Activated CD4-positive, alpha-beta T cell treated with anti-CD3 and anti-CD28 coated beads, Interleukin-2, amount 10 ng/mL, durations not matched to agents 7 days and 5 days (primary cell): ENCODE measurements around the gene CSF2. TPM values are rescaled to one million over a fixed set of nuclear protein-coding genes. Genes with fewer than 3 reads are reported as not detected.

Experiments used
- CTCF ChIA-PET: fragments of 350-600 bp; sonication (Branson Sonifier 250); formaldehyde crosslinking; loops from one replicate; lab custom pipeline; 2021; ENCODE audit warnings: antibody characterized with exemption; lab: Charles Lee
- POLR2A ChIA-PET: fragments of 350-600 bp; sonication (Branson Sonifier 250); formaldehyde crosslinking; loops from one replicate; lab custom pipeline; 2021; ENCODE audit warnings: antibody characterized with exemption; lab: Charles Lee
- DNase-seq: peaks from one replicate; pipeline ENCODE4 v3.0.0-alpha.2; 2020
- H3K27ac Mint-ChIP-seq: one replicate; pipeline ENCODE4 v1.8.0; 2021; ENCODE audit warnings: mild to moderate bottlenecking, moderate library complexity, mixed read lengths
- H3K27me3 Mint-ChIP-seq: one replicate; pipeline ENCODE4 v1.8.0; 2021; ENCODE audit warnings: mixed read lengths
- H3K36me3 Mint-ChIP-seq: one replicate; pipeline ENCODE4 v1.8.0; 2021; ENCODE audit warnings: low read depth, mixed read lengths
- H3K4me1 Mint-ChIP-seq: one replicate; pipeline ENCODE4 v1.8.0; 2021; ENCODE audit warnings: mixed read lengths
- H3K4me3 Mint-ChIP-seq: one replicate; pipeline ENCODE4 v1.8.0; 2021; ENCODE audit warnings: mild to moderate bottlenecking, moderate library complexity, mixed read lengths
- H3K9me3 Mint-ChIP-seq: one replicate; pipeline ENCODE4 v1.8.0; 2021; ENCODE audit warnings: mixed read lengths
- total RNA-seq, 2 experiments: library from RNA; stranded (reverse); gene quantifications; one replicate each; pipeline ENCODE4 v1.2.3, GENCODE V29; 2021

The CSF2 gene
- total RNA-seq = 1 to 10 TPM; 2.9 to 4.7 TPM

DNA sequence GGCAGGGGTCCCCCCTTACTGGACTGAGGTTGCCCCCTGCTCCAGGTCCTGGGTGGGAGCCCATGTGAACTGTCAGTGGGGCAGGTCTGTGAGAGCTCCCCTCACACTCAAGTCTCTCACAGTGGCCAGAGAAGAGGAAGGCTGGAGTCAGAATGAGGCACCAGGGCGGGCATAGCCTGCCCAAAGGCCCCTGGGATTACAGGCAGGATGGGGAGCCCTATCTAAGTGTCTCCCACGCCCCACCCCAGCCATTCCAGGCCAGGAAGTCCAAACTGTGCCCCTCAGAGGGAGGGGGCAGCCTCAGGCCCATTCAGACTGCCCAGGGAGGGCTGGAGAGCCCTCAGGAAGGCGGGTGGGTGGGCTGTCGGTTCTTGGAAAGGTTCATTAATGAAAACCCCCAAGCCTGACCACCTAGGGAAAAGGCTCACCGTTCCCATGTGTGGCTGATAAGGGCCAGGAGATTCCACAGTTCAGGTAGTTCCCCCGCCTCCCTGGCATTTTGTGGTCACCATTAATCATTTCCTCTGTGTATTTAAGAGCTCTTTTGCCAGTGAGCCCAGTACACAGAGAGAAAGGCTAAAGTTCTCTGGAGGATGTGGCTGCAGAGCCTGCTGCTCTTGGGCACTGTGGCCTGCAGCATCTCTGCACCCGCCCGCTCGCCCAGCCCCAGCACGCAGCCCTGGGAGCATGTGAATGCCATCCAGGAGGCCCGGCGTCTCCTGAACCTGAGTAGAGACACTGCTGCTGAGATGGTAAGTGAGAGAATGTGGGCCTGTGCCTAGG, at the start of gene CSF2:
TSS of gene CSF2 (plus strand) at position 559 of the 783 bp plus-strand sequence. CDS start at position 594, 35 bp downstream.
- DNase-seq = no peak
- POLR2A ChIA-PET = no interaction called here
- no peak within 1 kb of the TSS for H3K27ac Mint-ChIP-seq
- no peaks in the 10 kb centered on the region for H3K36me3 Mint-ChIP-seq
- no peaks in the 10 kb centered on the region for H3K9me3 Mint-ChIP-seq
- H3K27me3 Mint-ChIP-seq = no peaks in the 10 kb centered on the region
- H3K4me1 Mint-ChIP-seq = peaks cover 38% of the 10 kb centered on the region
- CTCF ChIA-PET = interaction anchor here (0.6 to 1.9 kb wide), 5 partner anchors 9 to 735 kb away, joined by 3 to 8 read pairs (median 3); no protein-coding TSS in a partner anchor
- H3K4me3 Mint-ChIP-seq = peak within 1 kb of the TSS; percentile 16

DNA sequence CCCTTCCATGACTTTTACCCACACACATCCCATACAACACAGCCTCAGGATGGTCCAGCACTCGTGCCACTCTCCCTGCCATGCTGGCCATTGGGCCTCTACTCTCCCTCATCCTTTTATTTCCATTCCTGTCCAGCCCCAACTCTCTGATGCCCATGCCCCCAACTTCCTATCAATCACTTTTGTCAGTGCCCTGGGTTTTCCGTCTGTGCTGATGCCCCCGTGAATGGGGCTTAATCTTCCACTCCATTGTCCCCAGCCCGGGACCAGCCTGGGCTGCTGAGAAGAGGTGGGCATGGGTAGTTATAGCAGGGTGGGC, 49.5 kb upstream of the CSF2 start:
- peaks cover 36% of the 10 kb centered on the region for H3K4me1 Mint-ChIP-seq
- ChIA-PET CTCF (interaction anchor here (2.5 kb wide), 1 partner anchor 17 kb away, joined by 7 read pairs; no protein-coding TSS in a partner anchor), POLR2A (no interaction called here)
- H3K27ac Mint-ChIP-seq = no peak overlapping the region
- H3K36me3 Mint-ChIP-seq = peaks cover 3% of the 10 kb centered on the region
- no peak for DNase-seq
- peaks cover 25% of the 10 kb centered on the region for H3K27me3 Mint-ChIP-seq
- H3K9me3 Mint-ChIP-seq = no peaks in the 10 kb centered on the region
- no peak overlapping the region for H3K4me3 Mint-ChIP-seq

DNA sequence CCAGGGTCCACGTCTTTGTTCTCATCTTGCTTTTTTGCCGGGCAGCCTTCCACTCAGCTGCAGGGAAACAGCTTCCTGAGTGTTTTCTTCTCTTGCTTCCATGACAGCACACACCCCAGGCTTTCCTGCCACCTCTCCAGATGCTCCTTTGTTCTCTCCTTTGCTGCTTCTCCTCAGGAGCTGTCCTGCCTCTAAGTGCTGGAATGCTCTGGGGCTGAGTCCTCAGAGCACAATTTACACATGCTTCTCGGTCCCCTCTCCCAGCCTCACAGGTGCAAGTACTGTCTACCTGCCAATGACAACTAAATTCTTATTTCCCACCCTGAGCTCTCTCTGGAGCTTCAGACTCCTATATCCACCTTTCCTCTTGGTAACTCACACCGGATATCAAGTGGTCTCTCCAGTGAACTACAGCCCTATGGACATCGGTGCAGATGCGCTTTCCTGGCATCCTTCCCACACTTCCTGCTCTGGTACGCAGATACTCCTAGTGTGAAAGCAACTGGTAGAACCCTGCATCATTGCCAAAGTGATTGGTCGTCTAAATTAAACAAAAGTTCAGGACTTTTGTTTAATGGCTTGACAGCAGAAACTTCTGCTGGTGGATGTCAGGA, 48.7 kb upstream of the CSF2 start:
- Mint-ChIP-seq H3K4me3 (no peak overlapping the region), H3K27me3 (peaks cover 30% of the 10 kb centered on the region), H3K9me3 (no peaks in the 10 kb centered on the region), H3K27ac (no peak overlapping the region), H3K4me1 (peaks cover 31% of the 10 kb centered on the region), H3K36me3 (peaks cover 3% of the 10 kb centered on the region)
- POLR2A ChIA-PET = no interaction called here
- DNase-seq = no peak
- CTCF ChIA-PET = interaction anchor here (0.7 to 2.5 kb wide), 3 partner anchors 13 to 38 kb away, joined by 3 to 7 read pairs (median 4); no protein-coding TSS in a partner anchor

DNA sequence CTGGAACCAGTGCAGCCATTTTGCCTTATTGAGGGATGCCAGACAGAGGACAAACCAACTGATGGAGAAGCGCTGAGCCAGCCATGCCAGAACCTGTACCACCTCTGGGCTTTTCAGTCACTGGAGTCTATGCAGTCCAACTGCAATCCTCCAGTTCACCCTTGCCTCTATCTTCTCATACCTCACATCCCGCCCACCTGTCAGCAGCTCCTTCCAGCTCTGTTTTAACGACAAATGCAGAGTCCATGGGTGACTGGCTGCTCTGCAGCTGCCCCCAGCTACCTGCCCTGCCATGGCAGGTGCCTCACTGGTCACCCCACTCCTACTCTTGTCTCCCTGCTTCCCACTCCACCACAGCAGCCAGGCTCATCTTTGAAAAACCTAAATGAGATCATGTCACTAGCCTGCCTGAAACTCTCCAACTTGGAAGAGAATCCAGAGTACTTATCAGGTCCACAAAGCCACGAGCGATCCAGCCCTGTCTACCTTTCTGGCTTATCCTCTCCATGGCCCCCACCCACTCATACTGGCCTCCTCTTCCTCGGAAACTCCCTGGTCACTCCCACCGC, 48.1 kb upstream of the CSF2 start:
- Mint-ChIP-seq H3K36me3 (peaks cover 6% of the 10 kb centered on the region), H3K4me1 (peaks cover 25% of the 10 kb centered on the region), H3K4me3 (no peak overlapping the region), H3K9me3 (no peaks in the 10 kb centered on the region), H3K27me3 (peaks cover 36% of the 10 kb centered on the region), H3K27ac (no peak overlapping the region)
- ChIA-PET CTCF (interaction anchor here (0.7 to 2.5 kb wide), 3 partner anchors 13 to 38 kb away, joined by 3 to 7 read pairs (median 4); no protein-coding TSS in a partner anchor), POLR2A (no interaction called here)
- DNase-seq = no peak

DNA sequence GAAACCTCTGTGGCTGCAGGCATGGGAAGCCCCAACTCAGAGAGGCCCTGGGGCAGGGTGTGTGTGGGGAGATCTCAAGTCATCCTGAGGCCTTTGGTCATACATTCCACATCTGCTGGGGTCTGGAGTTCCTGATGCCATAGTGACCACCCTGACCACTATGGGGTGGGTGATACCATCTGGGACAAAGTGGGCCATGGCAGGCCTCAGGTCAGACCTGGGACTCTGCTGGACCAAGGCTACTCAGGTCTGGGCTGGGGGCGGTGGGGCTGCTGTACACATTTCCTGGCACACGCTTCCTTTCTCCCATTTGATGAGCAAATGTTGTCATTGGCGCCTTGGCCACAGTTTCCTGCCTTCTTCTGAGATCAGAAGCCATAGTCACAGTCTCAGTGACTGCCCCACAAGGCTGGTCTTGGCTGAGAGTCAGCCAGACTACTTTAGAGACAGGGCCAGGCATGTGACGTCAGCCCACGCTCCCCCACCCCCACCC, 47.0 kb upstream of the CSF2 start:
- Mint-ChIP-seq H3K4me3 (no peak overlapping the region), H3K9me3 (no peaks in the 10 kb centered on the region), H3K36me3 (peaks cover 6% of the 10 kb centered on the region), H3K27me3 (peaks cover 36% of the 10 kb centered on the region), H3K4me1 (peaks cover 17% of the 10 kb centered on the region), H3K27ac (peak overlapping the region; percentile 27)
- DNase-seq = peak; percentile 63
- ChIA-PET POLR2A (no interaction called here), CTCF (interaction anchor here (1.8 kb wide), 1 partner anchor 16 kb away, joined by 6 read pairs; no protein-coding TSS in a partner anchor)

DNA sequence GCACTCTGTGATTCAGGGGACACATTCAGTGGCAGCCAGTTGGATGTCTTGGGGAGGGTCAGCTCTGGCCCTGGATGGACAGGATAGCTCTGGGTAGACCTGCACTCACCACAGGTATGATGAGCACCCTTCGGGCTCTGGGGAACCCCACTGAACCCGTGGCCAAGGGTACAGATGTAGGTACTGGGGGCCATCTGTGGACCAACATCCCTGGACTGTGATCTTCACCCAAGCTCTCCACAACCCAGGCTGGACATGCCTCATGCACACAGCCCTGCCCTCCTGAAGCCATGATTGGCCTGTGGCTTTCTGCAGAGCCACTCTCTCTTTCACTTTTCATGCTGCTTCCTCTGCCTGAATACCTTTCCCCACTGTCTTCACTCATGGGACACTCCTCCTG, 46.6 kb upstream of the CSF2 start:
- Mint-ChIP-seq H3K9me3 (peaks cover 4% of the 10 kb centered on the region), H3K4me3 (no peak overlapping the region), H3K36me3 (peaks cover 6% of the 10 kb centered on the region), H3K27ac (peak overlapping the region; percentile 27), H3K4me1 (peaks cover 15% of the 10 kb centered on the region), H3K27me3 (peaks cover 37% of the 10 kb centered on the region)
- ChIA-PET CTCF (interaction anchor here (1.2 to 1.8 kb wide), 3 partner anchors 10 to 179 kb away, joined by 3 to 6 read pairs (median 4); no protein-coding TSS in a partner anchor), POLR2A (no interaction called here)
- no peak for DNase-seq

DNA sequence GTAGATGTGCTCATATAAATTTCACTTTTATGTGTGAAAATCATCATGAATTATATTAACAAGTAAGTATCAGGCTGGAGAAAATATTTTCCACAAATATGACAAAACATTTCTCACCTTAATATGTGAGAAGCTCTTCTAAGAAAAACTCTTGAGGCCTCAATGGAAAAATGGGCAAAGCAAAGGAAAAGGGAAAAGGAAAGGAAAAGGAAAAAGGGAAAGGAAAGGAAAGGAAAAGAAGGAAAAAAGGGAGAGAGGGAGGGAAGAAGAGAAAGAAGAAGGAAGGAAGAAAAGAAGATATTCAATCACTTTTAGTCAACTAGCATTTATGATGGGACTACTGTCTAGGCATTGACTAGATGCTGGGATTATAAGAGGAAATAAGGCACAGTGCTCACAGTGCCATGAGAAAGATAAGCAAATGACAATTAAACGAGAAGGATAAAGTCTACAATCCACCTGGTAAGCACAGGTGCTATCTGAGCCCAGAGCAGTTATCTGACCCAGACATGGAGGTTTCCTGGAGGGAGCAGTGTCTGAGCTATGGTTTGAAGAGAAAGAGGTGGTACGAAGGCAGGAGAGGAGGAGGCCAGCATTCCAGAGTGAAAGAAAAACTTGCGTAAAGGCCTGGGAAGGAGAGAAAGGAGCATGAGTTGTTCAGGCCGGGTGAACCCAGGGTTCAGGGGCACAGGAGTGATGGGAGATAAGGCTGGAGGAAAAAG, 43.8 kb upstream of the CSF2 start:
- CTCF ChIA-PET = interaction anchor here (0.7 to 0.8 kb wide), 2 partner anchors 9 to 21 kb away, joined by 3 read pairs; no protein-coding TSS in a partner anchor
- no peak overlapping the region for H3K27ac Mint-ChIP-seq
- H3K36me3 Mint-ChIP-seq = peaks cover 11% of the 10 kb centered on the region
- peaks cover 17% of the 10 kb centered on the region for H3K9me3 Mint-ChIP-seq
- no peak for DNase-seq
- H3K4me1 Mint-ChIP-seq = peaks cover 4% of the 10 kb centered on the region
- no peak overlapping the region for H3K4me3 Mint-ChIP-seq
- POLR2A ChIA-PET = interaction anchor here (0.6 kb wide), 1 partner anchor 71 kb away, joined by 3 read pairs; no protein-coding TSS in a partner anchor
- H3K27me3 Mint-ChIP-seq = peaks cover 52% of the 10 kb centered on the region

DNA sequence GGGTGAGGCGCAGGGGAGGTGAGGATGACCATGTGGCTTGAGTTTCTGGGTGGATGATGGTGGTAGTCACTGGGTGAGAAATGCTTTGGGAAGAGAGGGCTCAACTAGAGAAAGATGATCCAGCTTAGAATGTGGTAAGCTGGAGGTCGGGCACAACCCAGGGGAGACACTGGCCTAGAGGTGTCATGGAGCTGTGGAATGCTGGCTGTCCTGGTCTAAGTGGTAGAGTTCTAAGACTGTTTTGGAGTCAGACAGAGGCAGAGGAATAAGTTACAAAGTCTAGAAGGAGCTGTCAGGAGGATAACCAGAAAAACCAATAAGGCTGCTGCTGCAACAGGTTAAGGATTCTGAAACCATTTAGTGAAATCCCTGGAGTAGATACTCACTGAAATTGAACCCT, 43.0 kb upstream of the CSF2 start:
- Mint-ChIP-seq H3K27me3 (peaks cover 54% of the 10 kb centered on the region), H3K36me3 (peaks cover 11% of the 10 kb centered on the region), H3K27ac (no peak overlapping the region), H3K4me3 (no peak overlapping the region), H3K4me1 (peaks cover 4% of the 10 kb centered on the region), H3K9me3 (peaks cover 17% of the 10 kb centered on the region)
- ChIA-PET CTCF (no interaction called here), POLR2A (interaction anchor here (0.7 kb wide), 1 partner anchor 519 kb away, joined by 3 read pairs; no protein-coding TSS in a partner anchor)
- DNase-seq = no peak

DNA sequence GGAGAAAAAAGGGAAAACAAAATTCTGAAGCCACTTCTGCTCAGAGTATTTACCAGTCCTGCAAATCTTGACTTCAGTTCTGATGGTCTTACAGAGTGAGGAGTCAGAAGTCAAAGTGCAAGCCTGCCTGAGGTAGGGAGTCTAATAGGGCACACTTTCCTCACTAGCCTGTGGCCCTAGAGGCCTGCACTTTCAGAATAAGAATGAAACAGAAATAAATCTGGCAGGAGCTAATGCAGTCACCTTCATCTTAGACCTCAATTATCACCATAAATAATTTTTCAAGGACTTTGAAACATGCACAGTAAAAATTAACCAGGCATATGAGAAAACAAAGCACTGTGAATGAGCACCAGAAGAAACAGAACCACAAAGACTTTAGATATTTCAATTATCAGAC, 41.4 kb upstream of the CSF2 start:
- no peak overlapping the region for H3K27ac Mint-ChIP-seq
- H3K9me3 Mint-ChIP-seq = peaks cover 17% of the 10 kb centered on the region
- H3K4me3 Mint-ChIP-seq = no peak overlapping the region
- H3K36me3 Mint-ChIP-seq = peaks cover 11% of the 10 kb centered on the region
- peaks cover 64% of the 10 kb centered on the region for H3K27me3 Mint-ChIP-seq
- POLR2A ChIA-PET = no interaction called here
- CTCF ChIA-PET = no interaction called here
- H3K4me1 Mint-ChIP-seq = peaks cover 4% of the 10 kb centered on the region
- no peak for DNase-seq

DNA sequence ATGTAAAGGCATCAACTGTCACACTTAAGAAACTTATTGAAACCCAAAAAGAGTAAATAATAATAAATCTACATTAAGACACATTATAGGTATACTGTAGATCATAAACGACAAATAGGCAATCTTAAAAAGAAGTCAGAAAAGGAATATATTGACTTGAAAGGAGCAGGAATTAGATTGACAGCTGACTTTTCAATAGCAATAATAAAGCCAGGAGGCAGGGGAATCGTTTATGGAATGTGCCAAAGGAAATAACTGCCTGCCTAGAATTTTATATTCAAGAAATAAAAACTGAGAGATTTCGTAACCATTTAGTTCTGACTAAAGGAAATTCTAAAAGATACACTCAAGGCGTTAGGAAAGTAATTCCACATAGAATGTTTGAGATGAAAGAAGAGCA, 40.5 kb upstream of the CSF2 start:
- peaks cover 11% of the 10 kb centered on the region for H3K36me3 Mint-ChIP-seq
- H3K27me3 Mint-ChIP-seq = peaks cover 67% of the 10 kb centered on the region
- H3K27ac Mint-ChIP-seq = no peak overlapping the region
- ChIA-PET POLR2A (no interaction called here), CTCF (no interaction called here)
- no peak for DNase-seq
- peaks cover 20% of the 10 kb centered on the region for H3K9me3 Mint-ChIP-seq
- H3K4me3 Mint-ChIP-seq = no peak overlapping the region
- H3K4me1 Mint-ChIP-seq = no peaks in the 10 kb centered on the region

DNA sequence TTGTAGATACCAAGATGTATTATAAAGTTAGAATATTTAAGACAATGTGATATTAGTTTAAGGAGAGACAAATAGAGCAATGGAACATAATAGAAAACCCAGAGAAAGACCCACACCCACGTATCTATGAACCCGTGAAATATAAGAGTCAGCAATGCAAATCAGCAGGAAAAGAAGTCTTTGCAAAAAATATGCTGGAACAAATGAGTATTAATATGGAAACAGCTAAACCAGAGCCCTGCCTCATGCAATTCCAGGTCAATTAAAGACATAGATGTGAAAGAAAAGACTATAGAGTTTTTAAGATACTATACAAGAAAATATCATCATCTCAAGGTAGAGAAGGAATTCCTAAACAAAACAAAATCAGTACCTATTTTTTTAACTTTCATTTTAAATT, 36.2 kb upstream of the CSF2 start:
- peaks cover 77% of the 10 kb centered on the region for H3K27me3 Mint-ChIP-seq
- no peak overlapping the region for H3K27ac Mint-ChIP-seq
- no peaks in the 10 kb centered on the region for H3K4me1 Mint-ChIP-seq
- H3K4me3 Mint-ChIP-seq = no peak overlapping the region
- no peak for DNase-seq
- H3K9me3 Mint-ChIP-seq = peaks cover 23% of the 10 kb centered on the region
- ChIA-PET POLR2A (no interaction called here), CTCF (interaction anchor here (0.5 to 2.0 kb wide), 2 partner anchors 10 to 237 kb away, joined by 4 read pairs; no protein-coding TSS in a partner anchor)
- H3K36me3 Mint-ChIP-seq = peaks cover 9% of the 10 kb centered on the region

DNA sequence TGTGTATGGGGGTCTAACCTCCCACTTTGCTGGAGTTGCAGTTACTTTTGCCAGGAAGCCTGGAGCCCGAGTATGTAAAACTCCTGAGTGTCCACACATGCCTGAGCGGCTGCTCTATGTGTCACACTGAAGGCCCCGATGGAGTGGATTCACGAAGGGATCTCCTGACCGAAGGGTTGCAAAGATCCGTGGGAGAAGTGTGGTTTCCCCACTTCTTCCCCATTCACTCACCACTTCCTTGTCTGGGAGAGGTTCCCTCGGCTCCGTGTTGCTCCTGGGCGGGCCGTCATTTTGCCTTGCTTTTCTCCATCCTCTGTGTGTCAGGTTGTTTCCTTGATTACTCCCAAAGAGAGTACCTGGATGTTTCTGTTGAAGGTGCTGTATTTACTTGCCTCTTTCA, 29.4 kb upstream of the CSF2 start:
- Mint-ChIP-seq H3K4me1 (no peaks in the 10 kb centered on the region), H3K36me3 (no peaks in the 10 kb centered on the region), H3K9me3 (peaks cover 13% of the 10 kb centered on the region), H3K4me3 (no peak overlapping the region), H3K27ac (no peak overlapping the region), H3K27me3 (peaks cover 47% of the 10 kb centered on the region)
- POLR2A ChIA-PET = no interaction called here
- CTCF ChIA-PET = interaction anchor here (1.4 kb wide), 1 partner anchor 21 kb away, joined by 5 read pairs; no protein-coding TSS in a partner anchor
- no peak for DNase-seq
